ENCODE measurements around the gene RBM44. TPM values are rescaled to one million over a fixed set of nuclear protein-coding genes. Genes with fewer than 3 reads are reported as not detected.

The RBM44 gene
- total and polyA plus RNA-seq, 10 donors, result 0.29 to 3.1 (median 1.5) TPM

DNA sequence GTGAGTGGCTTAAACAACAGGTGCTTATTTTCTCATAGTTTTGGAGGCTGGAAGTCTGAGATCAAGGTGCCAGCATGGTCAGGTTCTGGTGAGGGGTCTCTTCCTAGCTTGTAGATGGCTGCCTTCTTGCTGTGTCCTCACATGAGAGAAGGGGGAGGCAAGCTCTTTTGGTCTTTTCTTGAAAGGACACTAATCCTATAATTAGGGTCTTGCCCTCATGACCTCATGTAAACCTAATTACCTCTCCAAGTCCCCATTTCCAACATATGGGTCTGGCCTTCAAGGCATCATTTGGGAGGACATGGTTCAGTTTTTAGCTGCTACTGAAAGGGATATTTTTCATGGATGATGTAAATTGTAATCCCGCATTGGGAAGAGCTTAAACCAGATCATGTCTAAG lies 18.0 kb downstream of the RBM44 start:
- Histone ChIP-seq H3K9me3 (no peaks in the 10 kb centered on the region), H3K4me1 (no peaks in the 10 kb centered on the region), H3K4me3 (no peak overlapping the region), H3K36me3 (no peaks in the 10 kb centered on the region), H3K27me3 (replicated peaks in 1 of 7) (no peaks in the 10 kb centered on the region), H3K27ac (no peak overlapping the region)
- no peak for TF ChIP-seq POLR2A (IDR thresholded peaks at IDR 0.05)
- TF ChIP-seq POLR2AphosphoS5 (IDR thresholded peaks at IDR 0.05), result no peak
- TF ChIP-seq, protein P1, sequence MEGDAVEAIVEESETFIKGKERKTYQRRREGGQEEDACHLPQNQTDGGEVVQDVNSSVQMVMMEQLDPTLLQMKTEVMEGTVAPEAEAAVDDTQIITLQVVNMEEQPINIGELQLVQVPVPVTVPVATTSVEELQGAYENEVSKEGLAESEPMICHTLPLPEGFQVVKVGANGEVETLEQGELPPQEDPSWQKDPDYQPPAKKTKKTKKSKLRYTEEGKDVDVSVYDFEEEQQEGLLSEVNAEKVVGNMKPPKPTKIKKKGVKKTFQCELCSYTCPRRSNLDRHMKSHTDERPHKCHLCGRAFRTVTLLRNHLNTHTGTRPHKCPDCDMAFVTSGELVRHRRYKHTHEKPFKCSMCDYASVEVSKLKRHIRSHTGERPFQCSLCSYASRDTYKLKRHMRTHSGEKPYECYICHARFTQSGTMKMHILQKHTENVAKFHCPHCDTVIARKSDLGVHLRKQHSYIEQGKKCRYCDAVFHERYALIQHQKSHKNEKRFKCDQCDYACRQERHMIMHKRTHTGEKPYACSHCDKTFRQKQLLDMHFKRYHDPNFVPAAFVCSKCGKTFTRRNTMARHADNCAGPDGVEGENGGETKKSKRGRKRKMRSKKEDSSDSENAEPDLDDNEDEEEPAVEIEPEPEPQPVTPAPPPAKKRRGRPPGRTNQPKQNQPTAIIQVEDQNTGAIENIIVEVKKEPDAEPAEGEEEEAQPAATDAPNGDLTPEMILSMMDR (IDR thresholded peaks at IDR 0.05 in 8 of 11, conservative IDR thresholded peaks at IDR 0.05 in 3 of 11), result no peak
- intact Hi-C loops (cut with DNase I; ENCODE audit: low total_unique reads), result no loop called here
- no peak for DNase-seq
- WGBS, 5 donors, result 93 to 100% (median 97%) methylated on average over 1 of the region's 1 CpG

DNA sequence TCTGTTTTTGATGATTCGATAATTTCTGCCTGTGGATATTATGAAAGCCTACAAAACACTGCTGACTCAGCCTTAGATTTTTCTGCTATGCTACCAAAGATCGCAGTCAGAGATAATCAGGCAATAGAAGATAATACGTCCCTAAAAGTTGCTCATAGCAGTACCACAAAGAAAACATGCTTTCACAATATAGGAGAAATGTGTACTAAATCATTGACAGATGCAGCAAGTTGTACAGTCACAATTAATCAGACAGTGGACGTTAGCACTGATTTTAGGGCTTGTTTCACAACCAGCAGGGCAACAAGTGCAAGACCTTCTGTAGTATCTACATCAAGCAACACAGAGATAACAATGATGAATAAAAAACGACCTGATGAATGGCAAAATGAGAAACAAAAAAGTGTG lies 19.5 kb downstream of the RBM44 start:
- H3K9me3 ChIP-seq, result no peaks in the 10 kb centered on the region

GRCh38 chr2:237819231-237819630 lies 20.7 kb downstream of the RBM44 start:
- intact Hi-C loops (cut with DNase I; ENCODE audit: low total_unique reads), result no loop called here
- H3K27me3 ChIP-seq (replicated peaks in 1 of 7), result no peaks in the 10 kb centered on the region
- H3K9me3 ChIP-seq, result no peaks in the 10 kb centered on the region
- H3K4me1 ChIP-seq, result no peaks in the 10 kb centered on the region
- TF ChIP-seq POLR2AphosphoS5 (IDR thresholded peaks at IDR 0.05) (no peak), POLR2A (IDR thresholded peaks at IDR 0.05) (no peak)
- TF ChIP-seq, protein P1 (IDR thresholded peaks at IDR 0.05 in 8 of 11, conservative IDR thresholded peaks at IDR 0.05 in 3 of 11), result no peak
- WGBS, 5 donors, result 49 to 83% (median 56%) methylated on average over 2 of the region's 2 CpGs
- no peak overlapping the region for H3K27ac ChIP-seq
- H3K36me3 ChIP-seq, result no peaks in the 10 kb centered on the region
- DNase-seq, result no peak
- no peak overlapping the region for H3K4me3 ChIP-seq

More for the DNA sequence above, 19.5 kb downstream of the RBM44 start:
- TF ChIP-seq POLR2AphosphoS5 (IDR thresholded peaks at IDR 0.05), result no peak
- TF ChIP-seq, protein P1 (IDR thresholded peaks at IDR 0.05 in 8 of 11, conservative IDR thresholded peaks at IDR 0.05 in 3 of 11), result no peak
- no peak for TF ChIP-seq POLR2A (IDR thresholded peaks at IDR 0.05)
- H3K27ac ChIP-seq, result no peak overlapping the region
- no peaks in the 10 kb centered on the region for H3K4me1 ChIP-seq
- DNase-seq, result no peak
- H3K27me3 ChIP-seq (replicated peaks in 1 of 7), result no peaks in the 10 kb centered on the region
- 43 to 62% (median 52%) methylated on average over 5 of the region's 5 CpGs for WGBS, 5 donors
- intact Hi-C loops (cut with DNase I; ENCODE audit: low total_unique reads), result no loop called here
- H3K36me3 ChIP-seq, result no peaks in the 10 kb centered on the region
- no peak overlapping the region for H3K4me3 ChIP-seq

DNA sequence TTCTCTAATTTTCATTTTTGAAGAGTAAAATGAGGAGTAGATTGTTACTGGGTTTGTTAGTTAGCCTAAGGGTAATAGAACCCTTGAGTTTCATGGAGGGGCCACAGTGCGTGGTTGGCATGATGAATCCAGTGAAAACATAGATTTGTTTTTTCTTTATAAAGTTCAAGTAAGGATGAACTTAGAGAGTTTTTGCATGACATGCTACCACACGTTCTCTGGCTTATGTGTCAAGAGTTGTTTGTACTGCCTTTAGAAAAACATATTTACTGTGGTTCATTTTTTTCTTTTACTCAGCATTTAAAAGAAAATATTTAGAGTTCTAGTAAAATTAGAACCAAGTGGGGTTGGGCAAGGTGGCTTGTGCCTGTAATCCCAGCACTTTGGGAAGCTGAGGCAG lies 21.8 kb downstream of the RBM44 start:
- no peaks in the 10 kb centered on the region for H3K36me3 ChIP-seq
- H3K27ac ChIP-seq, result no peak overlapping the region
- no peaks in the 10 kb centered on the region for H3K27me3 ChIP-seq (replicated peaks in 1 of 7)
- intact Hi-C loops (cut with DNase I; ENCODE audit: low total_unique reads), result no loop called here
- no peak for DNase-seq
- H3K9me3 ChIP-seq, result no peaks in the 10 kb centered on the region
- no peaks in the 10 kb centered on the region for H3K4me1 ChIP-seq
- whole genome bisulfite sequencing, 5 donors, result 89 to 95% (median 93%) methylated on average over 2 of the region's 2 CpGs
- H3K4me3 ChIP-seq, result no peak overlapping the region
- TF ChIP-seq POLR2AphosphoS5 (IDR thresholded peaks at IDR 0.05), result no peak
- TF ChIP-seq, protein P1 (IDR thresholded peaks at IDR 0.05 in 8 of 11, conservative IDR thresholded peaks at IDR 0.05 in 3 of 11), result no peak
- no peak for TF ChIP-seq POLR2A (IDR thresholded peaks at IDR 0.05)

Measured in spleen (tissue), 11 donors.